Neural crest cell (in vitro differentiated cells): ENCODE measurements around the gene KCNV2. TPM values are rescaled to one million over a fixed set of nuclear protein-coding genes. Genes with fewer than 3 reads are reported as not detected.

ENCODE experiments used
- DNase-seq: peaks from one replicate; pipeline ENCODE4 v3.0.0; 2021; ENCODE audit warnings: low read depth, mixed read lengths, low spot score
- H3K27ac Mint-ChIP-seq: one replicate; pipeline ENCODE4 v1.8.0; 2021; ENCODE audit warnings: mild to moderate bottlenecking, mixed read lengths; ENCODE audit not compliant: unreplicated experiment
- H3K27me3 Mint-ChIP-seq: 2 replicates; pipeline ENCODE4 v1.8.0; 2021; ENCODE audit warnings: low read depth, mild to moderate bottlenecking, mixed read lengths
- H3K36me3 Mint-ChIP-seq: 2 replicates; pipeline ENCODE4 v1.8.0; 2021; ENCODE audit warnings: low read depth, mild to moderate bottlenecking, mixed read lengths
- H3K4me1 Mint-ChIP-seq: 2 replicates; pipeline ENCODE4 v1.8.0; 2021; ENCODE audit warnings: mixed read lengths
- H3K4me3 Mint-ChIP-seq: one replicate; pipeline ENCODE4 v1.8.0; 2021; ENCODE audit warnings: mild to moderate bottlenecking, mixed read lengths
- H3K9me3 Mint-ChIP-seq: 2 replicates; pipeline ENCODE4 v1.8.0; 2021; ENCODE audit warnings: mixed read lengths
- total RNA-seq: library from RNA; stranded (reverse); gene quantifications from 2 replicates; pipeline ENCODE4 v1.2.1, GENCODE V29; 2021
- TF ChIP-seq, protein P1 (sequence below): fragments of 200-600 bp; sonication (generic); conservative IDR thresholded peaks from 2 replicates; pipeline ENCODE4 v1.5.0; 2021; ENCODE audit warnings: antibody characterized with exemption, mild to moderate bottlenecking

KCNV2 gene
- total RNA-seq, 1 donor from 2014 or later = not detected

DNA sequence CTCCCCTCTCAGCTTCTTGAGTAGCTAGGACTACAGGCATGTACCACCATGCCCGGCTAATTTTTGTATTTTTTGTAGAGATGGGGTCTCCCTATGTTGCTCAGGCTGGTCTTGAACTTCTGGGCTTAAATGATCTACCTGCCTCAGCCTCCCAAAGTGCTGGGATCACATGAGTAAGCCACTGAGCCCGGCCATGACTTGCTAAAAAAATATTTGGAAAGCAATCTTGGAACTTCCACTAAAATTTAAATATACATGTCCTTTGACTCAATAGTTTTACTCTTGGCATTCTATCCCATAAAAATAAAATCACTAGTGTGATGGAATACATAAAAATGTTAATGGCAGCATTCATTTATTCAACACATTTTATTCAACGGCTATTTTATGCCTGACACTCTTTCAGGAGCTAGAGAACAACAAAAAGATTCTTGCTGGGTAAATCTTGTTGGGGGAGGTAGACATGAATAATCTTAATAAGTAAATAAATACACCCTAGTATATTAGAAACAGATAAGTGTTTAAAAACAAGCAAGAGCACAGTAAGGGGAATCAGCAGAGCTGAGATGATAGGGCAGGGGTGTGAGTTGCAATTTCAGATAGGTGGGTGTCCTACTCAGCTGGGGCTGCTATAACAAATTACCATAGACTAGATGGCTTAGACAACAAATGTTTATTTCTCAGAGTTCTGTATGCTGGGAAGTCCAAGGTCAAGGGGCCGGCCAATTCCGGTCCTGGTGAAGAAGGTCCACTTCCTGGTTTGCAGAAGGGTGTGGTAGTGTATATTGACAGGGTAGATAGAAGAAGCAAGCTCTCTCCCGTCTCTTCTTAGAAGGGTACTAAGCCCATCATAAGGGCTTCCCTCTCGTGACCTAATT is 50.7 kb downstream of the KCNV2 start:
- no peaks in the 10 kb centered on the region for H3K27me3 Mint-ChIP-seq
- TF ChIP-seq, protein P1, sequence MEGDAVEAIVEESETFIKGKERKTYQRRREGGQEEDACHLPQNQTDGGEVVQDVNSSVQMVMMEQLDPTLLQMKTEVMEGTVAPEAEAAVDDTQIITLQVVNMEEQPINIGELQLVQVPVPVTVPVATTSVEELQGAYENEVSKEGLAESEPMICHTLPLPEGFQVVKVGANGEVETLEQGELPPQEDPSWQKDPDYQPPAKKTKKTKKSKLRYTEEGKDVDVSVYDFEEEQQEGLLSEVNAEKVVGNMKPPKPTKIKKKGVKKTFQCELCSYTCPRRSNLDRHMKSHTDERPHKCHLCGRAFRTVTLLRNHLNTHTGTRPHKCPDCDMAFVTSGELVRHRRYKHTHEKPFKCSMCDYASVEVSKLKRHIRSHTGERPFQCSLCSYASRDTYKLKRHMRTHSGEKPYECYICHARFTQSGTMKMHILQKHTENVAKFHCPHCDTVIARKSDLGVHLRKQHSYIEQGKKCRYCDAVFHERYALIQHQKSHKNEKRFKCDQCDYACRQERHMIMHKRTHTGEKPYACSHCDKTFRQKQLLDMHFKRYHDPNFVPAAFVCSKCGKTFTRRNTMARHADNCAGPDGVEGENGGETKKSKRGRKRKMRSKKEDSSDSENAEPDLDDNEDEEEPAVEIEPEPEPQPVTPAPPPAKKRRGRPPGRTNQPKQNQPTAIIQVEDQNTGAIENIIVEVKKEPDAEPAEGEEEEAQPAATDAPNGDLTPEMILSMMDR = no peak
- H3K4me1 Mint-ChIP-seq = no peaks in the 10 kb centered on the region
- no peak overlapping the region for H3K27ac Mint-ChIP-seq
- no peak for DNase-seq
- no peak overlapping the region for H3K4me3 Mint-ChIP-seq
- peaks cover 25% of the 10 kb centered on the region for H3K36me3 Mint-ChIP-seq
- H3K9me3 Mint-ChIP-seq = peaks cover 3% of the 10 kb centered on the region

DNA sequence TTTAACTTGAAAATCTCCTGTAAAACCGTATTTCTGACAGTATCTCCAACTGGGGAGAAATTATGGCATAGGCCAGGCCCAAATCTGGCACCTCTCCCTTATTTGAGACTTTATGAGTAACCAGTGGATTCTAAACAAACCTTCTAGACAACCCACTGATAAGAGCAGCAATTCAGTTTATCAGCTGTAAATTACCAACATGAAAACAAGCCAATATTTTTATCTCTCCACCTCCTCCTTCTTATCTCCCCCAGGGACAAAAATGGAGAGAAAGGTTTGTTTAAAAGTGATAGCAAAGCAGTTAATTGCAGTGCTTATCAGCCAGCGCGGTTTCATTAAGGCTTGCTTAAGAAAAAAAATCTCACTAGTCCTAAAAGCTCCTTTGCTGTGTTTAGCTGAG is 53.8 kb downstream of the KCNV2 start:
- no peak for DNase-seq
- Mint-ChIP-seq H3K36me3 (peaks cover 55% of the 10 kb centered on the region), H3K27me3 (no peaks in the 10 kb centered on the region), H3K4me1 (no peaks in the 10 kb centered on the region), H3K9me3 (peaks cover 19% of the 10 kb centered on the region), H3K4me3 (no peak overlapping the region), H3K27ac (no peak overlapping the region)
- TF ChIP-seq, protein P1 = no peak

DNA sequence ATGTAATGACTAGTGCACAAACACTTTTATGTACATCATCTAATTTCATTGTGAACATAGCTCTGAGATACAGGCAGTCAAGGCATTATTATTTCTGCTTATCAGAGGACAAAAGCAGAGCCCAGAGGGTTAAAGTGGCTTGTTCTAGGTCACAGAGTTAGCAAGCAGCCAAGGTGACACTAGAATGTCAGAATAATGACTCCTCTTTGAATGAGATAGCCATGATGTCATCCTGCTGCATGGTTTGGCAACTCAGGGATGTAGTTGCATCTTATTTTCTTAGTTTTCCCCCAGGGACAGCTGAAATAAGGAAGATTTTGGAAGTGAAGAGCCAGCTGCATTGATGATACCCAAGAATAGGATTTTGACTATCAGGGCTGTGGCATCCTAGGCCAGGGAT is 54.4 kb downstream of the KCNV2 start:
- Mint-ChIP-seq H3K27ac (no peak overlapping the region), H3K9me3 (peaks cover 23% of the 10 kb centered on the region), H3K4me3 (no peak overlapping the region), H3K4me1 (no peaks in the 10 kb centered on the region), H3K36me3 (peaks cover 60% of the 10 kb centered on the region), H3K27me3 (no peaks in the 10 kb centered on the region)
- no peak for DNase-seq
- TF ChIP-seq, protein P1 = no peak

DNA sequence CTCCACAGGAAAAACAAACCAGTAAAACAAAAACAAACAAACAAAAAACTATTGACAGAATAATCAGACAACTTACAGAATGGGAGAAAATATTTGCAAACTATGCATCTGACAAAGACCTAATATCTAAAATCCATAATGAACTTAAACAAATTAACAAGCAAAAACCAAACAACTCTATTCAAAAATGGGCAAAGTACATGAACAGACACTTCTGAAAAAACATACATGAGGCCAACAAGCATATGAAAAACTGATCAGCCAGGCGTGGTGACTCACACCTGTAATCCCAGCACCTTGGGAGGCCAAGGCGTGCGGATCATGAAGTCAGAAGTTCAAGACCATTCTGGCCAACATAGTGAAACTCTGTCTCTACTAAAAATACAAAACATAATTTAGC is 60.1 kb downstream of the KCNV2 start:
- DNase-seq = no peak
- Mint-ChIP-seq H3K36me3 (peaks cover 84% of the 10 kb centered on the region), H3K27ac (no peak overlapping the region), H3K9me3 (peaks cover 31% of the 10 kb centered on the region), H3K4me3 (no peak overlapping the region), H3K4me1 (peaks cover 6% of the 10 kb centered on the region), H3K27me3 (no peaks in the 10 kb centered on the region)
- TF ChIP-seq, protein P1 = no peak

DNA sequence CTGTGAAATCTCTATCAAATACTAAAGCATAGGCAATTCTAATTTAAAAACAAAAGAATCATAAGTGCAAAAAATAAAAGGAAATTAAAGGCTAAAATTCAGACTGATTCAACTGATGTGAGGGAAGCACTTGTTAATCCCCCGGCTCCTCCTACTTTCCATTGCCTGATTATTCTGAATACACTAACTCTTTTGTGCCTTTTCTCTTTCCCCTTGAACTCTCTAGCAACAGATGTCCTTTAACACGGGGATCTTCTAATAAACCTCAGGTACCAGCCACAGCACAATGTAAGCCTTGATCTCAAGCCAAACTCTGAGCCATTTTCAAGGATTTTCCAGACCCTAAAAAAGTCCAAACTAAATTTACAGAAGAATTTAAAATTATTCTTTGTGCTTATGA is 61.5 kb downstream of the KCNV2 start:
- Mint-ChIP-seq H3K9me3 (peaks cover 24% of the 10 kb centered on the region), H3K4me1 (peaks cover 6% of the 10 kb centered on the region), H3K36me3 (peaks cover 81% of the 10 kb centered on the region), H3K27ac (no peak overlapping the region), H3K4me3 (no peak overlapping the region), H3K27me3 (no peaks in the 10 kb centered on the region)
- DNase-seq = no peak
- TF ChIP-seq, protein P1 = no peak

Other genes with a start within 250 kb of the KCNV2 start
- 20.2 and 20.3 TPM in 2 replicates for gene VLDLR, start 95.7 kb upstream of the KCNV2 start, total RNA-seq
- gene PUM3, start 126.6 kb downstream of the KCNV2 start, total RNA-seq = 57.0 and 64.9 TPM in 2 replicates